Neural cell (in vitro differentiated cells): Measurements from ENCODE around the gene LRIG2. TPM values are rescaled to one million over a fixed set of nuclear protein-coding genes. Genes with fewer than 3 reads are reported as not detected.

Experiments used
- H2AFZ ChIP-seq: fragments of 200-600, 300-800 bp; sonication (generic), shearing (Covaris generic); 2 replicates; pipeline ENCODE4 v1.6.0; 2014; ENCODE audit warnings: low read depth, mild to moderate bottlenecking, antibody characterized with exemption, low read length, moderate library complexity
- H3F3A ChIP-seq: fragments of 200-600 bp; shearing (Covaris generic); 2 replicates; pipeline ENCODE4 v1.6.1; 2016; ENCODE audit warnings: mild to moderate bottlenecking, moderate library complexity, mixed read lengths, antibody characterized with exemption, low read length; ENCODE audit not compliant: insufficient read depth, poor library complexity, severe bottlenecking
- H3K27ac ChIP-seq: fragments of 200-600, 300-800 bp; sonication (generic), shearing (Covaris generic); 2 replicates; pipeline ENCODE4 v1.5.1; 2014; ENCODE audit warnings: mild to moderate bottlenecking, low read length, moderate library complexity
- H3K27me3 ChIP-seq: fragments of 300-800, 200-600 bp; sonication (generic), shearing (Covaris generic); 2 replicates; pipeline ENCODE4 v1.6.0; 2014; ENCODE audit warnings: mild to moderate bottlenecking, low read depth, low read length, moderate library complexity; ENCODE audit not compliant: insufficient read depth
- H3K36me3 ChIP-seq: fragments of 300-800, 200-600 bp; sonication (generic), shearing (Covaris generic); 2 replicates; pipeline ENCODE4 v1.5.1; 2014; ENCODE audit warnings: mild to moderate bottlenecking, antibody characterized with exemption, low read length, moderate library complexity; ENCODE audit not compliant: insufficient read depth
- H3K4me2 ChIP-seq: fragments of 300-800, 200-600 bp; sonication (generic), shearing (Covaris generic); 2 replicates; pipeline ENCODE4 v1.6.0; 2014; ENCODE audit warnings: mild to moderate bottlenecking, low read length
- H3K4me3 ChIP-seq: fragments of 300-800, 200-600 bp; sonication (generic), shearing (Covaris generic); 2 replicates; pipeline ENCODE4 v1.5.1; 2014; ENCODE audit warnings: mild to moderate bottlenecking, low read length, moderate library complexity
- H3K79me2 ChIP-seq: fragments of 200-600 bp; shearing (Covaris generic); replicated peaks from 2 replicates; pipeline ENCODE4 v1.6.0; 2014; ENCODE audit warnings: mild to moderate bottlenecking, low read length, moderate library complexity; ENCODE audit not compliant: insufficient read depth
- H3K9ac ChIP-seq: fragments of 300-800, 200-600 bp; sonication (generic), shearing (Covaris generic); 2 replicates; pipeline ENCODE4 v1.6.1; 2016; ENCODE audit warnings: mild to moderate bottlenecking, low read length, mixed read lengths
- H3K9me2 ChIP-seq: fragments of 200-600 bp; shearing (Covaris generic); 2 replicates; pipeline ENCODE4 v1.6.1; 2016; ENCODE audit warnings: mild to moderate bottlenecking, low read length, mixed read lengths; ENCODE audit not compliant: insufficient read depth
- H3K9me3 ChIP-seq: fragments of 200-600, 300-800 bp; sonication (generic), shearing (Covaris generic); 2 replicates; pipeline ENCODE4 v1.6.1; 2016; ENCODE audit warnings: mild to moderate bottlenecking, mixed run types, low read length, moderate library complexity, mixed read lengths
- H4K20me1 ChIP-seq: fragments of 200-600 bp; shearing (Covaris generic); 2 replicates; pipeline ENCODE4 v1.6.1; 2016; ENCODE audit warnings: mild to moderate bottlenecking, mixed run types; ENCODE audit not compliant: insufficient read depth
- CTCF ChIP-seq: fragments of 450-650 bp; IDR thresholded peaks from 2 replicates; pipeline ENCODE4 v1.5.1; 2014; ENCODE audit warnings: antibody characterized with exemption, mild to moderate bottlenecking, moderate library complexity; ENCODE audit not compliant: poor library complexity, severe bottlenecking
- EP300 ChIP-seq: fragments of 450-650 bp; conservative IDR thresholded peaks from 2 replicates; pipeline ENCODE4 v1.6.1; 2014; ENCODE audit warnings: antibody characterized with exemption, mild to moderate bottlenecking, moderate library complexity; ENCODE audit not compliant: poor library complexity, severe bottlenecking
- EZH2 ChIP-seq: fragments of 200-600, 300-800 bp; shearing (Covaris generic), sonication (generic); IDR thresholded peaks from 2 replicates; pipeline ENCODE4 v1.6.1; 2014; ENCODE audit warnings: antibody characterized with exemption, low read length, borderline replicate concordance, mild to moderate bottlenecking; ENCODE audit not compliant: insufficient read depth, poor library complexity, severe bottlenecking
- MXI1 ChIP-seq: fragments of 450-650 bp; conservative IDR thresholded peaks from 2 replicates; pipeline ENCODE4 v1.6.1; 2014; ENCODE audit warnings: antibody characterized with exemption, mild to moderate bottlenecking; ENCODE audit not compliant: poor library complexity, severe bottlenecking
- POLR2AphosphoS5 ChIP-seq: IDR thresholded peaks from 2 replicates; pipeline ENCODE4 v1.6.1; 2012
- RAD21 ChIP-seq: fragments of 450-650 bp; conservative IDR thresholded peaks from 2 replicates; pipeline ENCODE4 v1.6.1; 2014; ENCODE audit warnings: antibody characterized with exemption, mild to moderate bottlenecking, moderate library complexity
- REST ChIP-seq: IDR thresholded peaks from 2 replicates; pipeline ENCODE4 v1.6.1; 2012; ENCODE audit warnings: borderline replicate concordance
- SMC3 ChIP-seq: fragments of 450-650 bp; conservative IDR thresholded peaks from 2 replicates; pipeline ENCODE4 v1.6.1; 2014; ENCODE audit warnings: antibody characterized with exemption, mild to moderate bottlenecking, moderate library complexity; ENCODE audit not compliant: poor library complexity
- TAF1 ChIP-seq: IDR thresholded peaks from 2 replicates; pipeline ENCODE4 v1.6.1; 2012; ENCODE audit warnings: low read depth
- polyA plus RNA-seq: library from polyadenylated mRNA; depleted of rRNA; stranded (reverse); fragments of >200 nt; gene quantifications from 2 replicates; pipeline ENCODE4 v1.2.3, GENCODE V29; 2014

Gene LRIG2
- polyA plus RNA-seq, 1 donor from 2014 or later, result 11.1 TPM

- Histone ChIP-seq H3K36me3 (peaks cover 9% of the 10 kb centered on the region), H3K9me3 (no peaks in the 10 kb centered on the region), H3K9me2 (no peaks in the 10 kb centered on the region)
Measured at GRCh38 chr1:113125517-113125916, 52.5 kb downstream of the LRIG2 start.

GRCh38 chr1:113126207-113126606 lies 53.2 kb downstream of the LRIG2 start:
- Histone ChIP-seq H3K4me2 (no peak overlapping the region), H3K36me3 (peaks cover 9% of the 10 kb centered on the region), H3F3A (no peaks in the 10 kb centered on the region), H3K27ac (no peak overlapping the region), H3K9me3 (no peaks in the 10 kb centered on the region), H3K79me2 (no peaks in the 10 kb centered on the region), H3K9ac (no peak overlapping the region), H4K20me1 (no peaks in the 10 kb centered on the region), H2AFZ (no peak overlapping the region), H3K9me2 (no peaks in the 10 kb centered on the region), H3K4me3 (no peak overlapping the region), H3K27me3 (no peaks in the 10 kb centered on the region)
- TF ChIP-seq REST (no peak), SMC3 (no peak), MXI1 (no peak), RAD21 (no peak), CTCF (no peak), POLR2AphosphoS5 (no peak), EP300 (no peak), TAF1 (no peak), EZH2 (no peak)

More at GRCh38 chr1:113125517-113125916, 52.5 kb downstream of the LRIG2 start:
- Histone ChIP-seq H3F3A (no peaks in the 10 kb centered on the region), H4K20me1 (no peaks in the 10 kb centered on the region), H3K79me2 (no peaks in the 10 kb centered on the region), H2AFZ (no peak overlapping the region), H3K27ac (no peak overlapping the region), H3K4me3 (no peak overlapping the region), H3K9ac (no peak overlapping the region), H3K27me3 (no peaks in the 10 kb centered on the region), H3K4me2 (no peak overlapping the region)
- no peak for TF ChIP-seq TAF1
- TF ChIP-seq EP300, result no peak
- TF ChIP-seq REST, result no peak
- no peak for TF ChIP-seq RAD21
